Osteoblast (primary cell): ENCODE results near the gene ATRN. TPM values are rescaled to one million over a fixed set of nuclear protein-coding genes. Genes with fewer than 3 reads are reported as not detected.

ENCODE experiments used
- DNase-seq: peaks from one replicate; pipeline ENCODE4 v3.0.0; 2011; ENCODE audit warnings: low spot score, mixed read lengths; ENCODE audit not compliant: insufficient read length; ENCODE audit errors: missing footprints
- H2AFZ ChIP-seq: 2 replicates; pipeline ENCODE4 v1.6.0; 2011; ENCODE audit warnings: mild to moderate bottlenecking, low read length
- H3K27ac ChIP-seq: 2 replicates; pipeline ENCODE4 v1.5.1; 2011; ENCODE audit warnings: mild to moderate bottlenecking, low read depth, low read length, moderate library complexity
- H3K27me3 ChIP-seq: 2 replicates; pipeline ENCODE4 v1.6.0; 2012; ENCODE audit warnings: mild to moderate bottlenecking, control low read depth, inconsistent platforms, low read length, moderate library complexity; ENCODE audit not compliant: insufficient read depth
- H3K36me3 ChIP-seq: 2 replicates; pipeline ENCODE4 v1.5.1; 2011; ENCODE audit warnings: mild to moderate bottlenecking, low read length, control low read depth, moderate library complexity; ENCODE audit not compliant: insufficient read depth
- H3K4me1 ChIP-seq: 2 replicates; pipeline ENCODE4 v1.5.1; 2011; ENCODE audit warnings: mild to moderate bottlenecking, low read length, control low read depth, moderate library complexity; ENCODE audit not compliant: insufficient read depth
- H3K4me2 ChIP-seq: 2 replicates; pipeline ENCODE4 v1.6.0; 2011; ENCODE audit warnings: mild to moderate bottlenecking, low read length; ENCODE audit not compliant: insufficient read depth
- H3K4me3 ChIP-seq: fragments of 200-600 bp; sonication (generic); 3 replicates; pipeline ENCODE4 v1.5.1; 2012; ENCODE audit warnings: mild to moderate bottlenecking, low read length, inconsistent platforms; ENCODE audit not compliant: insufficient read depth
- H3K79me2 ChIP-seq: 2 replicates; pipeline ENCODE4 v1.6.0; 2012; ENCODE audit warnings: mild to moderate bottlenecking, low read length, control low read depth, inconsistent platforms; ENCODE audit not compliant: insufficient read depth
- H3K9me3 ChIP-seq: 2 replicates; pipeline ENCODE4 v1.5.1; 2011; ENCODE audit warnings: low read depth, low read length, control low read depth
- H4K20me1 ChIP-seq: 2 replicates; pipeline ENCODE4 v1.6.0; 2012; ENCODE audit warnings: mild to moderate bottlenecking, low read length, control low read depth; ENCODE audit not compliant: insufficient read depth
- total RNA-seq: library from RNA; depleted of rRNA; stranded (reverse); fragments of >200 nt; gene quantifications from 2 replicates; pipeline ENCODE4 v1.2.3, GENCODE V29; 2012
- TF ChIP-seq, protein P1 (sequence below): IDR thresholded peaks from 2 replicates; pipeline ENCODE4 v1.5.1; 2011; ENCODE audit warnings: mild to moderate bottlenecking, low read depth, low read length, moderate library complexity; ENCODE audit errors: extremely low read depth

Gene ATRN
- total RNA-seq, 1 donor, result 48.1 TPM

DNA sequence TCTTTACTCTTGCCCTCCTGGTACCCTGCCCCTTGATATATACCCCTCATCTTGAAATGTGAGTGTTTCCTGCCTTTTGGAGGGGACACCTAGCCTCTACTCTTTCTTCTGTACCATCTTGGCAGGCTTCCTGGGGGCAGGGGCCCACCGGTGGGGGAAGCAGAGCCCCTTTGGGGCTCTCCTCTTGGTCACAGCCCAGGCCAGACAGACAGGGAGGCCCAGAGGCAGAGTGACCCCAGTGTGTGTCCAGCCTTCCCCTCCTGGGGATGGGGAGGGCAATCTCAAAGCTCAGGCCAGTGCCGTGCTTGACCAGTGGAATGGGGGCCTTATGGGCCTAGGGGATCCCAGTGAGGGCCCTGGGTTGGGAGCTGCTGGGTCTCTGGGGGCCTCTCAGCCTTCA is 207.4 kb downstream of the ATRN start:
- H3K9me3 ChIP-seq, result no peaks in the 10 kb centered on the region
- H2AFZ ChIP-seq, result no peak overlapping the region
- H4K20me1 ChIP-seq, result no peaks in the 10 kb centered on the region
- no peak overlapping the region for H3K4me2 ChIP-seq
- DNase-seq, result no peak
- H3K4me3 ChIP-seq, result no peak overlapping the region
- H3K4me1 ChIP-seq, result peaks cover 10% of the 10 kb centered on the region
- no peaks in the 10 kb centered on the region for H3K79me2 ChIP-seq
- H3K36me3 ChIP-seq, result no peaks in the 10 kb centered on the region
- peaks cover 22% of the 10 kb centered on the region for H3K27me3 ChIP-seq
- no peak overlapping the region for H3K27ac ChIP-seq
- TF ChIP-seq, protein P1, sequence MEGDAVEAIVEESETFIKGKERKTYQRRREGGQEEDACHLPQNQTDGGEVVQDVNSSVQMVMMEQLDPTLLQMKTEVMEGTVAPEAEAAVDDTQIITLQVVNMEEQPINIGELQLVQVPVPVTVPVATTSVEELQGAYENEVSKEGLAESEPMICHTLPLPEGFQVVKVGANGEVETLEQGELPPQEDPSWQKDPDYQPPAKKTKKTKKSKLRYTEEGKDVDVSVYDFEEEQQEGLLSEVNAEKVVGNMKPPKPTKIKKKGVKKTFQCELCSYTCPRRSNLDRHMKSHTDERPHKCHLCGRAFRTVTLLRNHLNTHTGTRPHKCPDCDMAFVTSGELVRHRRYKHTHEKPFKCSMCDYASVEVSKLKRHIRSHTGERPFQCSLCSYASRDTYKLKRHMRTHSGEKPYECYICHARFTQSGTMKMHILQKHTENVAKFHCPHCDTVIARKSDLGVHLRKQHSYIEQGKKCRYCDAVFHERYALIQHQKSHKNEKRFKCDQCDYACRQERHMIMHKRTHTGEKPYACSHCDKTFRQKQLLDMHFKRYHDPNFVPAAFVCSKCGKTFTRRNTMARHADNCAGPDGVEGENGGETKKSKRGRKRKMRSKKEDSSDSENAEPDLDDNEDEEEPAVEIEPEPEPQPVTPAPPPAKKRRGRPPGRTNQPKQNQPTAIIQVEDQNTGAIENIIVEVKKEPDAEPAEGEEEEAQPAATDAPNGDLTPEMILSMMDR, result no peak

DNA sequence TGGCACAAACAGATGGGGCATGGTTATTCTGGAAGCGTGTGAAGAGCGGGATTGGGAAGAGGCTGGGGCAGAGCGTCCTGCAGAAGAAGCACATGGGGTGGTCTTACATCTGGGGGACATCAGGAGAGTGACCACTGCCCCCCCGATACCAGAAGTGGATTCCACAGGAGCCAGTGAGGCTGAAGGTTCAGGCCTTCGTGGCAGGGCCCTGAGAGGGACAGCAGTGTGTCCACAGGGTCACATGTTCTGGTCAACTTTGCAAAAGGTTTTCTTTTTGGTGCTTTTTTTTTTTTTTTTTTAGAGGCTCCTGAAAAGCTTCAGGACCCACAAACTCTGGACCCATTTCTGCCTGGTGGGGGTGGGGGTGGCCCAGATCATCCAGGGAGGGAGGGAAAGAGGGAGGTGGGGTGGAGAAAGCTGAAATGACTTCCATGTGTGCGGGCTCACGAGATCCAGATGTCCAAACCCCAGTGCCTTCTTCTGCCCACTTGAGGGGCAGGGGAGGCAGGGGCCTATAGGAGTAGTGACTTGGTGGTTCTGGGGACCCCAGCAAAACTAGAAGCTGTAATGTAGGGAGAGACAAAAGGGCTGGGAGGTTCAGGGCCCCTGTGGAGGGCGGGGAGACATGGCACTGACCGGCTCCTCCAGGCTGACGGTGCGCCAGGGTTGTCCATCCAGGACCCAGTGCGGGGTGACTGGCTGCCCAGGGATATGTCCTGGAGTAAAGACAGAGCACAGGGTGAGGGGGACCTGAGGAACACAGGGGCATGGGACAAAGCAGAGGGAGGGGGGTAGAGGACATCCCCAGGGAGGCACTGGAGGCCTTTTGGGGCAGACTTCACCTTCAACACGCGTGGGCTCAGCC is 208.3 kb downstream of the ATRN start:
- Histone ChIP-seq H3K27me3 (peaks cover 22% of the 10 kb centered on the region), H4K20me1 (no peaks in the 10 kb centered on the region), H3K79me2 (no peaks in the 10 kb centered on the region), H2AFZ (no peak overlapping the region), H3K36me3 (no peaks in the 10 kb centered on the region), H3K4me2 (no peak overlapping the region), H3K4me1 (peaks cover 10% of the 10 kb centered on the region), H3K9me3 (no peaks in the 10 kb centered on the region), H3K4me3 (no peak overlapping the region), H3K27ac (no peak overlapping the region)
- TF ChIP-seq, protein P1, result no peak
- no peak for DNase-seq

DNA sequence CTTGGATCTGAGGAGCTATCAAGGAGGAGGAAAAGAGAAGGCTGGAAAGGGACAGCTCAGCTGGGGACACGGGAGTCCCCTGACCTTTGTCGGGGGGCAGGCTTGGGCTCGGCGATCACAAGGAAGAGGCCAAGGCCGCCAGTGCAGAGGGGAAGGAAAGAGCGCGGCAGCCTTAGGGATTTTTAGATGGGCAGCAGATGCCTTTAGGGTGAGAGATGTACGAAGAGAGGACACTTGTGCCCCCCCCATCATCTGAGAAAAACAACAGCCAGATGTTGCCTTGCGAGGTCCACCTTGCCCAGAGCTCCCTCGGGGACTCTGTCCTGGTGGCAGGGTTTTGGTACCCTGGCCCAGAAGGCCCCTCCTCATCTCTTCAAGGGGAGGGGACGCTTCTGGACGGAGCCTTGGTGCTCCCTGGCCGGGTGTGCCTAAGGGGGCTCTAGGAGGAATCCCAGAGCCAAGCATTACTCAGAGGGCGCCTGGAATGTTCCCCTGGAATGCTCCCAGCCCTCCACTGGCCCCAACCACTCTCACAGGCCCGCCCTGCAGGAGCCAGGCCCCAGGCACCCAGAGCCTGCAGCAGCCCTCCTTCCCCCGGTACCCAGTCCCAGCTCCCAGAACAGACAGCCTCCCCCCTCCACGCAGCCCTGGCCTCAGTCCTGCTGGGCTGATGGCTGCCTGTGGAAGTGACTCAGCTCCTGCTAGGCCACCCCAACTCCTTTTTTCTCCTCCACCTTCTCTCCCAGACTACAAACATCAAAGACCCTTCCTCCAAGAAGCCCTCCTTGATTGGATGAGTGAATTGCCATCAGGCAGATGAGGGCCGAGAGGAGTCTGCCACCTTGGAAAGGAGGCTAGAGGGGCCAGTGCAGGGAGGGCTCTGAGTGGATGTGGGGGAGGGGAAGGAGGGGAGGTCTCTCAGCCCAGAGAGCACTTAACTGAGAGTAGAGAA is 209.2 kb downstream of the ATRN start:
- peak; percentile 98 for DNase-seq
- Histone ChIP-seq H3K4me2 (peak overlapping the region; percentile 4), H3K79me2 (no peaks in the 10 kb centered on the region), H3K36me3 (no peaks in the 10 kb centered on the region), H3K4me1 (peaks cover 10% of the 10 kb centered on the region), H2AFZ (peak overlapping the region; percentile 14), H3K27me3 (peaks cover 21% of the 10 kb centered on the region), H4K20me1 (no peaks in the 10 kb centered on the region), H3K4me3 (peak overlapping the region; percentile 20), H3K9me3 (no peaks in the 10 kb centered on the region), H3K27ac (no peak overlapping the region)
- TF ChIP-seq, protein P1, result no peak
